ENCODE results near the gene TTC21B.

DNA sequence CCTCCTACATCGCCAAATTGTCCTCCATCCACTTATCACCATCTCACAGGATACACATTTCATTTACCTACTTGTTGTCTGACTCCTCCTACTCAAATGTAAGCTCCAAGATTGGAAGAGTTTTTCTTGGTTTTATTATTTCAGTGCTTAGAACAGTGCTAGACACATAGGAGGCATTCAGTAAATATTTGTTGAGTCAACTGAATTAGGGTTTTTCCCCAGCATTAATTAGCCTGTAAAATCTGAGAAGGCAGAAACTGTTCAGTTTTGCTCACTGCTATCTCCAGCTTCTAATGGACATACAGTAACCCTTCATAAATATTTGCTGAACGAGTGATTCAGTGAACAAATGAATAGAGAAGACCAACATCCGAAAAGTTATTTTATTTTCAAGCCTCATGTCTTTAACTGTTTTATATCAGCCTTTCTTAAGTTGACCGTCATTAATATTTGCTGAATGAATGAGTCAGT is 800 bp downstream of the TTC21B start:
- TF ChIP-seq, protein P1, sequence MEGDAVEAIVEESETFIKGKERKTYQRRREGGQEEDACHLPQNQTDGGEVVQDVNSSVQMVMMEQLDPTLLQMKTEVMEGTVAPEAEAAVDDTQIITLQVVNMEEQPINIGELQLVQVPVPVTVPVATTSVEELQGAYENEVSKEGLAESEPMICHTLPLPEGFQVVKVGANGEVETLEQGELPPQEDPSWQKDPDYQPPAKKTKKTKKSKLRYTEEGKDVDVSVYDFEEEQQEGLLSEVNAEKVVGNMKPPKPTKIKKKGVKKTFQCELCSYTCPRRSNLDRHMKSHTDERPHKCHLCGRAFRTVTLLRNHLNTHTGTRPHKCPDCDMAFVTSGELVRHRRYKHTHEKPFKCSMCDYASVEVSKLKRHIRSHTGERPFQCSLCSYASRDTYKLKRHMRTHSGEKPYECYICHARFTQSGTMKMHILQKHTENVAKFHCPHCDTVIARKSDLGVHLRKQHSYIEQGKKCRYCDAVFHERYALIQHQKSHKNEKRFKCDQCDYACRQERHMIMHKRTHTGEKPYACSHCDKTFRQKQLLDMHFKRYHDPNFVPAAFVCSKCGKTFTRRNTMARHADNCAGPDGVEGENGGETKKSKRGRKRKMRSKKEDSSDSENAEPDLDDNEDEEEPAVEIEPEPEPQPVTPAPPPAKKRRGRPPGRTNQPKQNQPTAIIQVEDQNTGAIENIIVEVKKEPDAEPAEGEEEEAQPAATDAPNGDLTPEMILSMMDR (IDR thresholded peaks at IDR 0.05; ENCODE audit: poor library complexity), result no peak
- TF ChIP-seq EZH2 (IDR thresholded peaks at IDR 0.05; ENCODE audit: borderline replicate concordance), result no peak
- no peak for TF ChIP-seq EZH2phosphoT487 (IDR thresholded peaks at IDR 0.05; ENCODE audit: low read depth, severe bottlenecking, unreplicated experiment)
